Astrocyte (in vitro differentiated cells and primary cell): ENCODE results near the gene THADA.

ENCODE experiments used
- EZH2 ChIP-seq: IDR thresholded peaks from 2 replicates; pipeline ENCODE4 v1.6.1; 2012; ENCODE audit warnings: mild to moderate bottlenecking, low read length, inconsistent platforms; ENCODE audit not compliant: insufficient read depth
- TF ChIP-seq, protein P1 (sequence below): IDR thresholded peaks from 2 replicates; pipeline ENCODE4 v1.5.1; 2011; ENCODE audit warnings: low read depth, mild to moderate bottlenecking, inconsistent platforms, low read length, moderate library complexity; ENCODE audit not compliant: insufficient read depth

DNA sequence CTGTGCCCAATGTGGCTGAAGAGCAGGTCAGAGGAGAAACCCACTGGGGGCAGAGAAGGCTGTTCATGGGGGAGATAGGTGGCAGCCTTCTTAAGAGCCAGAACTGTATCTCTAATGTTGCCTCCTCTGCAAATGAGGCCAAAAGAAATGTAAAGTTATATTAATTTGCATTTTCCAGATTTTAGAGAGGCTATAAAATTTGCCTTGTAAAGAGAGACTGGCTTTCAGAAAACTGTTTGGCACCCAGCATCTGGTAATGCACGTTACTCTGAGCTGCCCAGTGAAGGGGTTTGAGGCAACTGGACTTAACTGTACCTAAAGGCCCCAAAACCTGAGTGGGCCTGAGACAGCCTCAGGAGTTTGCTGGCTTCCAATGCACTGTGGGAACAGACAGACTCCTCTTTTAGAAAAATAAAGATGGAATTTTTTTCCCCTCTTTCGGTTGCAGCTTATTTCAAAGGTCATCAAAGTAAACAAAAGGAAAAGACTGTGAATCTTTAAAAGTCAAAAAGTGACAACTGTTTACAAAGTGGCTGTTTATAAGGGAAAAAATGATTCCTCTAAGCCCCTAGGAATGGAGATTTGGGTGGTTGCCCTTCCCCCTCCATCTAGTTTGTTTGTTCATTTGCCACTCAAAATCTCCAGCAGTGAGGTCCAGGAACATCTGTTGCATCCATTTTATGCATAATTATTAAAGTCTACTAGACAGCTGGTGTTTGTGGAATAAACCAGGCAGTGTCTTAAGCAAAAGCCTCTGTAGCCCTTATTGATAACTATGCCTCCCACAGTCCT lies 237.2 kb downstream of the THADA start:
- TF ChIP-seq, protein P1, sequence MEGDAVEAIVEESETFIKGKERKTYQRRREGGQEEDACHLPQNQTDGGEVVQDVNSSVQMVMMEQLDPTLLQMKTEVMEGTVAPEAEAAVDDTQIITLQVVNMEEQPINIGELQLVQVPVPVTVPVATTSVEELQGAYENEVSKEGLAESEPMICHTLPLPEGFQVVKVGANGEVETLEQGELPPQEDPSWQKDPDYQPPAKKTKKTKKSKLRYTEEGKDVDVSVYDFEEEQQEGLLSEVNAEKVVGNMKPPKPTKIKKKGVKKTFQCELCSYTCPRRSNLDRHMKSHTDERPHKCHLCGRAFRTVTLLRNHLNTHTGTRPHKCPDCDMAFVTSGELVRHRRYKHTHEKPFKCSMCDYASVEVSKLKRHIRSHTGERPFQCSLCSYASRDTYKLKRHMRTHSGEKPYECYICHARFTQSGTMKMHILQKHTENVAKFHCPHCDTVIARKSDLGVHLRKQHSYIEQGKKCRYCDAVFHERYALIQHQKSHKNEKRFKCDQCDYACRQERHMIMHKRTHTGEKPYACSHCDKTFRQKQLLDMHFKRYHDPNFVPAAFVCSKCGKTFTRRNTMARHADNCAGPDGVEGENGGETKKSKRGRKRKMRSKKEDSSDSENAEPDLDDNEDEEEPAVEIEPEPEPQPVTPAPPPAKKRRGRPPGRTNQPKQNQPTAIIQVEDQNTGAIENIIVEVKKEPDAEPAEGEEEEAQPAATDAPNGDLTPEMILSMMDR, result no peak
- no peak for TF ChIP-seq EZH2
